Measurements from ENCODE around the gene KIF25. TPM values are rescaled to one million over a fixed set of nuclear protein-coding genes. Genes with fewer than 3 reads are reported as not detected.

The KIF25 gene
- total and polyA plus RNA-seq, 7 donors = 0.50 to 0.54 TPM; not detected in 5

- intact Hi-C loops (cut with DNase I) = no loop called here
These were observed 22.8 kb downstream of the KIF25 start for GRCh38 chr6:168020242-168020641.

GRCh38 chr6:168021581-168021980, 24.1 kb downstream of the KIF25 start:
- TF ChIP-seq EP300 (IDR thresholded peaks at IDR 0.05) (no peak), CTCF (IDR thresholded peaks at IDR 0.05) (no peak), POLR2A (IDR thresholded peaks at IDR 0.05) (no peak), POLR2AphosphoS5 (IDR thresholded peaks at IDR 0.05) (no peak)
- 69 to 76% methylated on average over 5 of the region's 5 CpGs for WGBS, 2 donors
- no peak for DNase-seq
- H3K27me3 ChIP-seq = peaks cover 0 to 15% (median 0%) of the 10 kb centered on the region in 3 donors
- H3K4me3 ChIP-seq = no peak overlapping the region
- no peaks in the 10 kb centered on the region for H3K9me3 ChIP-seq
- H3K36me3 ChIP-seq = no peaks in the 10 kb centered on the region
- H3K4me1 ChIP-seq = no peaks in the 10 kb centered on the region
- H3K27ac ChIP-seq = no peak overlapping the region
- intact Hi-C loops (cut with DNase I) = no loop called here

More at GRCh38 chr6:168020242-168020641, 22.8 kb downstream of the KIF25 start:
- TF ChIP-seq POLR2AphosphoS5 (IDR thresholded peaks at IDR 0.05) = no peak
- no peaks in the 10 kb centered on the region for H3K36me3 ChIP-seq
- no peak for DNase-seq
- WGBS, 2 donors = 93 to 95% methylated on average over 8 of the region's 8 CpGs
- H3K4me3 ChIP-seq = no peak overlapping the region
- no peak overlapping the region for H3K27ac ChIP-seq
- no peaks in the 10 kb centered on the region for H3K9me3 ChIP-seq
- peaks cover 0 to 14% (median 0%) of the 10 kb centered on the region in 3 donors for H3K27me3 ChIP-seq
- H3K4me1 ChIP-seq = no peaks in the 10 kb centered on the region

- H3K36me3 ChIP-seq = no peaks in the 10 kb centered on the region
- no peak overlapping the region for H3K27ac ChIP-seq
- TF ChIP-seq POLR2A (IDR thresholded peaks at IDR 0.05) = no peak
- TF ChIP-seq EP300 (IDR thresholded peaks at IDR 0.05) = no peak
- TF ChIP-seq POLR2AphosphoS5 (IDR thresholded peaks at IDR 0.05) = no peak
- no peak for TF ChIP-seq CTCF (IDR thresholded peaks at IDR 0.05)
- no peaks in the 10 kb centered on the region for H3K9me3 ChIP-seq
- peaks cover 0 to 9% (median 0%) of the 10 kb centered on the region in 3 donors for H3K27me3 ChIP-seq
- intact Hi-C loops (cut with DNase I) = no loop called here
- no peak overlapping the region for H3K4me3 ChIP-seq
- DNase-seq = no peak
- no peaks in the 10 kb centered on the region for H3K4me1 ChIP-seq
- 45 to 75% methylated on average over 7 of the region's 7 CpGs for WGBS, 2 donors
These were observed 25.2 kb downstream of the KIF25 start for GRCh38 chr6:168022488-168023321.

- Histone ChIP-seq H3K27ac (no peak overlapping the region), H3K4me1 (no peaks in the 10 kb centered on the region), H3K27me3 (peaks cover 0 to 9% (median 0%) of the 10 kb centered on the region in 3 donors), H3K9me3 (no peaks in the 10 kb centered on the region), H3K36me3 (no peaks in the 10 kb centered on the region), H3K4me3 (no peak overlapping the region)
- WGBS, 2 donors = 91 to 92% methylated on average over 18 of the region's 18 CpGs
- intact Hi-C loops (cut with DNase I) = no loop called here
- no peak for TF ChIP-seq POLR2AphosphoS5 (IDR thresholded peaks at IDR 0.05)
- no peak for DNase-seq
These were observed 27.6 kb downstream of the KIF25 start for GRCh38 chr6:168024951-168025510.

GRCh38 chr6:168025831-168026710, 28.6 kb downstream of the KIF25 start:
- H3K9me3 ChIP-seq = no peaks in the 10 kb centered on the region
- TF ChIP-seq POLR2AphosphoS5 (IDR thresholded peaks at IDR 0.05) (no peak), EP300 (IDR thresholded peaks at IDR 0.05) (no peak), POLR2A (IDR thresholded peaks at IDR 0.05) (no peak), CTCF (IDR thresholded peaks at IDR 0.05) (no peak)
- no peak for DNase-seq
- H3K27ac ChIP-seq = no peak overlapping the region
- H3K27me3 ChIP-seq = peaks cover 0 to 9% (median 0%) of the 10 kb centered on the region in 3 donors
- H3K4me1 ChIP-seq = no peaks in the 10 kb centered on the region
- no peak overlapping the region for H3K4me3 ChIP-seq
- 86 to 93% methylated on average over 20 of the region's 20 CpGs for WGBS, 2 donors
- H3K36me3 ChIP-seq = no peaks in the 10 kb centered on the region
- intact Hi-C loops (cut with DNase I) = no loop called here
